Activated naive CD8-positive, alpha-beta T cell (primary cell): ENCODE data around the gene PIM2.

Source experiments
- H3K27ac Mint-ChIP-seq: one replicate; pipeline ENCODE4 v1.8.0; 2021; ENCODE audit warnings: mixed read lengths
- H3K27me3 Mint-ChIP-seq: one replicate; pipeline ENCODE4 v1.8.0; 2021; ENCODE audit warnings: mixed read lengths
- H3K36me3 Mint-ChIP-seq: one replicate; pipeline ENCODE4 v1.8.0; 2021; ENCODE audit warnings: mixed read lengths
- H3K4me1 Mint-ChIP-seq: one replicate; pipeline ENCODE4 v1.8.0; 2021; ENCODE audit warnings: low read depth, mixed read lengths
- H3K4me3 Mint-ChIP-seq: one replicate; pipeline ENCODE4 v1.8.0; 2021; ENCODE audit warnings: mild to moderate bottlenecking, mixed read lengths
- H3K9me3 Mint-ChIP-seq: one replicate; pipeline ENCODE4 v1.8.0; 2021; ENCODE audit warnings: low read depth, mixed read lengths

PIM2 gene

GRCh38 chrX:48919947-48920717 is 1.3 kb upstream of the PIM2 start:
- H3K4me3 Mint-ChIP-seq, result peak overlapping the region; percentile 97
- H3K4me1 Mint-ChIP-seq, result peaks cover 47% of the 10 kb centered on the region
- H3K27me3 Mint-ChIP-seq, result no peaks in the 10 kb centered on the region
- peaks cover 2% of the 10 kb centered on the region for H3K36me3 Mint-ChIP-seq
- H3K27ac Mint-ChIP-seq, result peak overlapping the region; percentile 99
- H3K9me3 Mint-ChIP-seq, result no peaks in the 10 kb centered on the region

- Mint-ChIP-seq H3K4me3 (peak overlapping the region; percentile 97), H3K27ac (peak overlapping the region; percentile 99), H3K4me1 (peaks cover 51% of the 10 kb centered on the region), H3K27me3 (no peaks in the 10 kb centered on the region), H3K36me3 (peaks cover 2% of the 10 kb centered on the region), H3K9me3 (no peaks in the 10 kb centered on the region)
Observed at GRCh38 chrX:48919360-48919841, 577 bp upstream of the PIM2 start.

GRCh38 chrX:48918301-48918642 is 552 bp downstream of the PIM2 start:
- Mint-ChIP-seq H3K27me3 (no peaks in the 10 kb centered on the region), H3K36me3 (peaks cover 2% of the 10 kb centered on the region), H3K4me1 (peaks cover 55% of the 10 kb centered on the region), H3K27ac (peak overlapping the region; percentile 99), H3K4me3 (peak overlapping the region; percentile 97), H3K9me3 (no peaks in the 10 kb centered on the region)

GRCh38 chrX:48917139-48918001 is 1.5 kb downstream of the PIM2 start:
- Mint-ChIP-seq H3K9me3 (no peaks in the 10 kb centered on the region), H3K4me1 (peaks cover 58% of the 10 kb centered on the region), H3K36me3 (peaks cover 2% of the 10 kb centered on the region), H3K27me3 (no peaks in the 10 kb centered on the region), H3K4me3 (peak overlapping the region; percentile 97), H3K27ac (peak overlapping the region; percentile 99)

GRCh38 chrX:48914593-48915493 is 4.0 kb downstream of the PIM2 start:
- peaks cover 2% of the 10 kb centered on the region for H3K36me3 Mint-ChIP-seq
- H3K4me1 Mint-ChIP-seq, result peaks cover 55% of the 10 kb centered on the region
- H3K27me3 Mint-ChIP-seq, result no peaks in the 10 kb centered on the region
- peak overlapping the region; percentile 75 for H3K27ac Mint-ChIP-seq
- no peaks in the 10 kb centered on the region for H3K9me3 Mint-ChIP-seq
- peak overlapping the region; percentile 97 for H3K4me3 Mint-ChIP-seq

GRCh38 chrX:48913605-48914366 is 5.0 kb downstream of the PIM2 start:
- H3K27me3 Mint-ChIP-seq, result no peaks in the 10 kb centered on the region
- peaks cover 49% of the 10 kb centered on the region for H3K4me1 Mint-ChIP-seq
- H3K4me3 Mint-ChIP-seq, result peak overlapping the region; percentile 97
- H3K36me3 Mint-ChIP-seq, result peaks cover 2% of the 10 kb centered on the region
- peak overlapping the region; percentile 75 for H3K27ac Mint-ChIP-seq
- H3K9me3 Mint-ChIP-seq, result no peaks in the 10 kb centered on the region

GRCh38 chrX:48911412-48912182 is 7.2 kb downstream of the PIM2 start, which contains the start of gene SLC35A2:
SLC35A2 (minus strand) TSS chrX:48911646; CDS start chrX:48911636, 10 bp downstream.
- no peaks in the 10 kb centered on the region for H3K36me3 Mint-ChIP-seq

GRCh38 chrX:48910926-48911411 is 7.9 kb downstream of the PIM2 start:
- H3K4me3 Mint-ChIP-seq, result peak overlapping the region; percentile 95
- H3K36me3 Mint-ChIP-seq, result no peaks in the 10 kb centered on the region
- H3K27me3 Mint-ChIP-seq, result no peaks in the 10 kb centered on the region
- H3K4me1 Mint-ChIP-seq, result peaks cover 43% of the 10 kb centered on the region
- H3K9me3 Mint-ChIP-seq, result no peaks in the 10 kb centered on the region
- H3K27ac Mint-ChIP-seq, result peak overlapping the region; percentile 93

More at GRCh38 chrX:48911412-48912182, 7.2 kb downstream of the PIM2 start, which contains the start of gene SLC35A2:
- peaks cover 45% of the 10 kb centered on the region for H3K4me1 Mint-ChIP-seq
- no peaks in the 10 kb centered on the region for H3K9me3 Mint-ChIP-seq
- H3K4me3 Mint-ChIP-seq, result peak within 1 kb of the TSS; percentile 95
- no peaks in the 10 kb centered on the region for H3K27me3 Mint-ChIP-seq
- peak within 1 kb of the TSS; percentile 93 for H3K27ac Mint-ChIP-seq

- no peaks in the 10 kb centered on the region for H3K27me3 Mint-ChIP-seq
- H3K27ac Mint-ChIP-seq, result no peak overlapping the region
- no peaks in the 10 kb centered on the region for H3K36me3 Mint-ChIP-seq
- no peaks in the 10 kb centered on the region for H3K9me3 Mint-ChIP-seq
- peak overlapping the region; percentile 95 for H3K4me3 Mint-ChIP-seq
- peaks cover 37% of the 10 kb centered on the region for H3K4me1 Mint-ChIP-seq
Observed at GRCh38 chrX:48909703-48910294, 9.0 kb downstream of the PIM2 start.

- H3K27me3 Mint-ChIP-seq, result no peaks in the 10 kb centered on the region
- peaks cover 26% of the 10 kb centered on the region for H3K4me1 Mint-ChIP-seq
- no peaks in the 10 kb centered on the region for H3K36me3 Mint-ChIP-seq
- no peak overlapping the region for H3K4me3 Mint-ChIP-seq
- H3K9me3 Mint-ChIP-seq, result no peaks in the 10 kb centered on the region
- H3K27ac Mint-ChIP-seq, result no peak overlapping the region
Observed at GRCh38 chrX:48908600-48908999, 10.2 kb downstream of the PIM2 start.

GRCh38 chrX:48905090-48905790 is 13.6 kb downstream of the PIM2 start:
- H3K9me3 Mint-ChIP-seq, result no peaks in the 10 kb centered on the region
- H3K36me3 Mint-ChIP-seq, result no peaks in the 10 kb centered on the region
- H3K4me3 Mint-ChIP-seq, result no peak overlapping the region
- H3K27ac Mint-ChIP-seq, result no peak overlapping the region
- no peaks in the 10 kb centered on the region for H3K27me3 Mint-ChIP-seq
- H3K4me1 Mint-ChIP-seq, result peaks cover 5% of the 10 kb centered on the region

- H3K36me3 Mint-ChIP-seq, result no peaks in the 10 kb centered on the region
- no peaks in the 10 kb centered on the region for H3K9me3 Mint-ChIP-seq
- no peaks in the 10 kb centered on the region for H3K27me3 Mint-ChIP-seq
- H3K4me1 Mint-ChIP-seq, result peaks cover 6% of the 10 kb centered on the region
- H3K27ac Mint-ChIP-seq, result no peak overlapping the region
- no peak overlapping the region for H3K4me3 Mint-ChIP-seq
Observed at GRCh38 chrX:48904626-48905025, 14.2 kb downstream of the PIM2 start.
